ENCODE data around the gene THSD7B.

DNA sequence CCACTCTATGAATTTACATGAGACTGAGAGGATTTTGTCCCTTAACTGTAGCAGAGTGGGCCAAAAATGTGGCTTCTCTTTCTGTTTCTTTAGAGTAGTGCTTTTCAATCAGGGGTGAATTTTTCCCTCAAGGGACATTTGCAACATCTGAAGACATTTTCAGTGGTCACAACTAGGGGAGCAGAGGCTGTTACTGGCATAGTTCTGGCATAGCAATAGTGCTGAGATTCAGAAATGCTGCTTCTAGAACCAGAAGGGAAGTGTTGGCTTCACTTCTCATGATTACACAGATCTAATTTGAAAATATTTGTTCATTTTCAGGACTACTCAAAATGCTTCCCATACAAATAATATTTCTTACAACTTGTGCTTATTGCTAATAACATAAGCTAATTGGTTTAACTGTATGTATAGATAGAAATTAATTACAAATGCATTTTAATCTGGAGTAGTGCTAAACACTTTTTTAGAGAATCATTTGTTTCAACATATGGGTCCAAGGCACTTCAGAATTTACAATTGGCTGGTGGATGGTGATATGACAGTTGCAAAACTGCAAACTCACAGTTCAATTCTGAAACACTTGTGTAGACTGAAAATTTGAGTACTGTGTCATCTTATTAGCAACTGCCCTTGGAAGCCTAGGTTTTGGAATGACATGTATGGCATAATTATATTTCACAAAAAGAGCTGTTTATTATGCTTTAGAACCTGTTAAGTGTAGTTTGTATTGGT is 526.7 kb downstream of the THSD7B start:
- no peak for TF ChIP-seq GATA3 (IDR thresholded peaks at IDR 0.05; ENCODE audit: low read depth, low read length)
- no peak for TF ChIP-seq GATA2 (IDR thresholded peaks at IDR 0.05; ENCODE audit: low read depth, low read length)
